ENCODE results near the gene TMEM125. TPM values are rescaled to one million over a fixed set of nuclear protein-coding genes. Genes with fewer than 3 reads are reported as not detected.

Gene TMEM125
- total and polyA plus RNA-seq, 9 of the 15 experiments (the other 6 are each of a cell fraction or from before 2014, with no cell fraction given), result 0.07 to 0.08 TPM; not detected in 7

GRCh38 chr1:43305461-43305860 lies 35.7 kb downstream of the TMEM125 start:
- Histone ChIP-seq H3K79me2 (ENCODE audit: control insufficient read depth, insufficient read depth, low read length) (no peaks in the 10 kb centered on the region), H3K9me3 (replicated peaks; ENCODE audit: control insufficient read depth, insufficient read depth, low read depth, low read length) (0 out of 2 replicates have a peak, but pooled peaks cover 2% of the 10 kb centered on the region), H3K27ac (ENCODE audit: extremely low read depth, low read depth, low read length) (no peak overlapping the region), H3K4me2 (ENCODE audit: insufficient read depth, low read length) (peak overlapping the region; percentile 44; the same call in 1 of the 2 replicates), H2AFZ (ENCODE audit: low read depth, low read length) (peak overlapping the region; percentile 46; the same call in 1 of the 2 replicates), H3K36me3 (ENCODE audit: control insufficient read depth, insufficient read depth, low read length) (no peaks in the 10 kb centered on the region), H4K20me1 (replicated peaks; ENCODE audit: control insufficient read depth, insufficient read depth, low read length) (peaks cover 4% of the 10 kb centered on the region; the same call in 1 of the 2 replicates), H3K9ac (ENCODE audit: insufficient read depth in 1 of 2, low read depth in 2 of 2, low read length in 2 of 2) (no peak overlapping the region), H3K9me1 (ENCODE audit: control insufficient read depth, insufficient read depth, low read length) (no peaks in the 10 kb centered on the region), H3K4me3 (no peak overlapping the region), H3K4me1 (replicated peaks in 1 of 2; ENCODE audit: control insufficient read depth in 2 of 2, insufficient read depth in 2 of 2, low read length in 2 of 2) (peaks cover 4 to 19% of the 10 kb centered on the region in 2 experiments; a peak in 4 of 5 replicates), H3K27me3 (ENCODE audit: control insufficient read depth in 2 of 2, insufficient read depth in 2 of 2, low read length in 2 of 2) (peaks cover 23 to 81% of the 10 kb centered on the region in 2 experiments)
- CTCF ChIA-PET (ENCODE audit: low intra/inter-chr PET ratio), result no interaction called here
- in situ Hi-C loops (cut with MboI) (no loop called here), intact Hi-C loops (cut with micrococcal nuclease) (no loop called here)
- TF ChIP-seq ZBTB49 (CRISPR knock-in tag; IDR thresholded peaks at IDR 0.05; ENCODE audit: borderline replicate concordance), result no peak
- no peak for TF ChIP-seq ZNF165 (CRISPR knock-in tag; IDR thresholded peaks at IDR 0.05; ENCODE audit: borderline replicate concordance)
- no peak for TF ChIP-seq GTF2A2 (tag; IDR thresholded peaks at IDR 0.05)
- no peak for TF ChIP-seq ZNF316 (IDR thresholded peaks at IDR 0.05)
- TF ChIP-seq TRIM25 (IDR thresholded peaks at IDR 0.05; ENCODE audit: borderline replicate concordance), result no peak
- no peak for TF ChIP-seq ZNF551 (CRISPR knock-in tag; IDR thresholded peaks at IDR 0.05)
- POLR2A ChIA-PET, result interaction anchor here (0.6 kb wide), 1 partner anchor 52 kb away, joined by 3 read pairs; no protein-coding TSS in a partner anchor
- 9% methylated on average over 3 of the region's 3 CpGs for WGBS (ENCODE audit: insufficient coverage, low coverage, missing lambda C conversion rate)
- FAIRE-seq (no peak), ATAC-seq (no peak), DNase-seq (ENCODE audit: extremely low read depth in 1 of 4, low spot score in 3 of 4) (no peak)
- no TSS peak for BruUV-seq (replicated peaks)
